ENCODE data around the gene ELMO1. TPM values are rescaled to one million over a fixed set of nuclear protein-coding genes. Genes with fewer than 3 reads are reported as not detected.

Gene ELMO1
- total and polyA plus RNA-seq, 10 of the 15 experiments (the other 5 are each of a cell fraction or from before 2014, with no cell fraction given), result 22.6 to 85.9 (median 56.6) TPM

- Histone ChIP-seq H3K36me3 (ENCODE audit: control insufficient read depth in 2 of 2, insufficient read depth in 2 of 2, low read length in 1 of 2) (no peaks in the 10 kb centered on the region), H3K4me2 (ENCODE audit: control insufficient read depth, insufficient read depth) (no peak overlapping the region), H3K27me3 (replicated peaks in 1 of 2; ENCODE audit: control insufficient read depth in 2 of 2, insufficient read depth in 2 of 2, low read length in 1 of 2) (no peaks in the 10 kb centered on the region), H3K79me2 (ENCODE audit: control insufficient read depth, insufficient read depth, low read length) (no peaks in the 10 kb centered on the region), H3K9me3 (replicated peaks; ENCODE audit: control insufficient read depth, insufficient read depth, low read length) (no peaks in the 10 kb centered on the region), H2AFZ (ENCODE audit: control insufficient read depth, low read depth, low read length) (no peak overlapping the region), H3K4me1 (ENCODE audit: control insufficient read depth, insufficient read depth, low read length) (peaks cover 3% of the 10 kb centered on the region; the same call in 1 of the 2 replicates), H3K4me3 (no peak overlapping the region), H3K9ac (ENCODE audit: control insufficient read depth, insufficient read depth, low read length) (no peak overlapping the region), H3K27ac (ENCODE audit: control insufficient read depth, insufficient read depth) (no peak overlapping the region), H4K20me1 (ENCODE audit: control insufficient read depth, insufficient read depth) (no peaks in the 10 kb centered on the region)
- no peak for DNase-seq (ENCODE audit: low read depth, low spot score)
- ATAC-seq, result no peak
- RAD21 ChIA-PET (ENCODE audit: unreplicated experiment), result interaction anchor here (0.9 to 1.2 kb wide), 2 partner anchors 32 to 164 kb away, joined by 3 read pairs; no protein-coding TSS in a partner anchor
- in situ Hi-C loops (cut with MboI), result no loop called here
- no TSS peak for BruUV-seq (replicated peaks)
- 47% methylated on average over 4 of the region's 4 CpGs for WGBS (ENCODE audit: insufficient coverage, insufficient replicate concordance, low lambda C conversion rate, missing lambda C conversion rate)
- CTCF ChIA-PET, result interaction anchor here (0.7 to 1.1 kb wide), 2 partner anchors 32 to 160 kb away, joined by 3 to 4 read pairs; no protein-coding TSS in a partner anchor
- SMC1A ChIA-PET (ENCODE audit: uncharacterized antibody, unreplicated experiment), result no interaction called here
- TF ChIP-seq CEBPB (IDR thresholded peaks at IDR 0.05; ENCODE audit: borderline replicate concordance in 1 of 2, low read depth in 2 of 2, low read length in 2 of 2), result no peak
- TF ChIP-seq ZNF384 (IDR thresholded peaks at IDR 0.05; ENCODE audit: borderline replicate concordance, low read depth, low read length), result no peak
- no peak for TF ChIP-seq ZZZ3 (IDR thresholded peaks at IDR 0.05; ENCODE audit: control insufficient read depth, insufficient read length, low read depth)
- intact Hi-C loops (cut with micrococcal nuclease; ENCODE audit: unreplicated experiment), result no loop called here
- POLR2A ChIA-PET, result no interaction called here
- FAIRE-seq, result no peak
Measured at GRCh38 chr7:37150180-37150579, 298.5 kb downstream of the ELMO1 start.

GRCh38 chr7:37149773-37150124 is 298.9 kb downstream of the ELMO1 start:
- ChIA-PET POLR2A (no interaction called here), SMC1A (ENCODE audit: uncharacterized antibody, unreplicated experiment) (no interaction called here), CTCF (interaction anchor here (0.7 to 1.3 kb wide), 3 partner anchors 32 to 160 kb away, joined by 3 to 4 read pairs (median 4); no protein-coding TSS in a partner anchor), RAD21 (ENCODE audit: unreplicated experiment) (interaction anchor here (0.9 to 1.2 kb wide), 2 partner anchors 32 to 164 kb away, joined by 3 read pairs; no protein-coding TSS in a partner anchor)
- no peaks in the 10 kb centered on the region for H3K36me3 ChIP-seq (ENCODE audit: control insufficient read depth in 2 of 2, insufficient read depth in 2 of 2, low read length in 1 of 2)
- H3K9me3 ChIP-seq (replicated peaks; ENCODE audit: control insufficient read depth, insufficient read depth, low read length), result no peaks in the 10 kb centered on the region
- no peaks in the 10 kb centered on the region for H4K20me1 ChIP-seq (ENCODE audit: control insufficient read depth, insufficient read depth)
- H3K27me3 ChIP-seq (replicated peaks in 1 of 2; ENCODE audit: control insufficient read depth in 2 of 2, insufficient read depth in 2 of 2, low read length in 1 of 2), result no peaks in the 10 kb centered on the region
- BruUV-seq (replicated peaks), result no TSS peak
- no peak overlapping the region for H3K4me2 ChIP-seq (ENCODE audit: control insufficient read depth, insufficient read depth)
- FAIRE-seq (peak; percentile 7), ATAC-seq (no peak), DNase-seq (ENCODE audit: low read depth, low spot score) (no peak)
- H3K4me3 ChIP-seq, result no peak overlapping the region
- H2AFZ ChIP-seq (ENCODE audit: control insufficient read depth, low read depth, low read length), result no peak overlapping the region
- no peaks in the 10 kb centered on the region for H3K79me2 ChIP-seq (ENCODE audit: control insufficient read depth, insufficient read depth, low read length)
- intact Hi-C loops (cut with micrococcal nuclease; ENCODE audit: unreplicated experiment), result no loop called here
- in situ Hi-C loops (cut with MboI), result no loop called here
- peaks cover 3% of the 10 kb centered on the region; the same call in 1 of the 2 replicates for H3K4me1 ChIP-seq (ENCODE audit: control insufficient read depth, insufficient read depth, low read length)
- H3K9ac ChIP-seq (ENCODE audit: control insufficient read depth, insufficient read depth, low read length), result no peak overlapping the region
- no peak overlapping the region for H3K27ac ChIP-seq (ENCODE audit: control insufficient read depth, insufficient read depth)
- no peak for TF ChIP-seq PAX8 (IDR thresholded peaks at IDR 0.05)
- TF ChIP-seq E4F1 (IDR thresholded peaks at IDR 0.05; ENCODE audit: borderline replicate concordance, partially characterized antibody), result no peak
- TF ChIP-seq CHD2 (IDR thresholded peaks at IDR 0.05; ENCODE audit: borderline replicate concordance, low read depth, low read length), result no peak
- TF ChIP-seq MLLT1 (IDR thresholded peaks at IDR 0.05), result no peak
- TF ChIP-seq CREB1 (IDR thresholded peaks at IDR 0.05; ENCODE audit: low read depth), result no peak
- no peak for TF ChIP-seq YY1 (IDR thresholded peaks at IDR 0.05; ENCODE audit: low read depth, low read length)
- no peak for TF ChIP-seq HDAC6 (IDR thresholded peaks at IDR 0.05; ENCODE audit: unreplicated experiment)
- TF ChIP-seq IRF5 (IDR thresholded peaks at IDR 0.05; ENCODE audit: borderline replicate concordance), result no peak
- no peak for TF ChIP-seq FOS (IDR thresholded peaks at IDR 0.05; ENCODE audit: borderline replicate concordance, extremely low read depth, insufficient read length)
- no peak for TF ChIP-seq TCF7 (IDR thresholded peaks at IDR 0.05; ENCODE audit: borderline replicate concordance)
- TF ChIP-seq CBFB (IDR thresholded peaks at IDR 0.05; ENCODE audit: low read depth), result no peak

All from GM12878 (cell line).